SK-N-SH (cell line): ENCODE results near the gene SPIN1. TPM values are rescaled to one million over a fixed set of nuclear protein-coding genes. Genes with fewer than 3 reads are reported as not detected.

ENCODE experiments used
- CTCF ChIA-PET: fragments of 300-600, 350-600 bp; formaldehyde crosslinking; extraction: SDS; loops from one replicate; lab custom pipeline; 2021; lab: Yijun Ruan, JAX
- POLR2A ChIA-PET: fragments of 350-600 bp; sonication (Branson Sonifier 250); formaldehyde crosslinking; extraction: SDS; loops from one replicate; lab custom pipeline; 2020; ENCODE audit warnings: antibody characterized with exemption, inconsistent platforms; lab: Yijun Ruan, JAX
- DNase-seq: peaks from one replicate; pipeline ENCODE4 v3.0.0; 2012
- H2AFZ ChIP-seq: fragments of 200-600 bp; sonication (generic); 2 replicates; pipeline ENCODE4 v1.8.1; 2016; ENCODE audit warnings: antibody characterized with exemption, mild to moderate bottlenecking, low read depth
- H3F3A ChIP-seq: fragments of 200-600 bp; sonication (generic); replicated peaks from 2 replicates; pipeline ENCODE3; 2016; ENCODE audit warnings: antibody characterized with exemption, mild to moderate bottlenecking; ENCODE audit not compliant: insufficient read depth
- H3K27ac ChIP-seq, 2 experiments: fragments of 200-500 bp in 1 of 2; fragments of 200-600 bp in 1 of 2; sonication (Bioruptor generic) in 1 of 2; sonication (generic), shearing (Covaris generic) in 1 of 2; 2 replicates each; pipeline versions ENCODE4 v1.5.1 to v1.6.1; 2014 to 2016; ENCODE audit warnings: low read depth in 2 of 2, inconsistent platforms in 1 of 2, low read length in 1 of 2, mild to moderate bottlenecking in 1 of 2, mixed read lengths in 1 of 2
- H3K27me3 ChIP-seq: fragments of 200-600 bp; sonication (generic), shearing (Covaris generic); 2 replicates; pipeline ENCODE4 v1.6.1; 2016; ENCODE audit warnings: mixed run types; ENCODE audit not compliant: insufficient read depth
- H3K36me3 ChIP-seq, 2 experiments: fragments of 200-500 bp in 1 of 2; fragments of 200-600 bp in 1 of 2; sonication (Bioruptor generic) in 1 of 2; sonication (generic) in 1 of 2; replicated peaks in 1 of 2; 2 replicates each; pipeline versions ENCODE3 to v1.5.1; 2014 to 2016; ENCODE audit warnings: low read length in 1 of 2, mild to moderate bottlenecking in 1 of 2; ENCODE audit not compliant: insufficient read depth in 2 of 2, control insufficient read depth in 1 of 2
- H3K4me1 ChIP-seq, 2 experiments: fragments of 200-500 bp in 1 of 2; fragments of 200-600 bp in 1 of 2; sonication (Bioruptor generic) in 1 of 2; sonication (generic), shearing (Covaris generic) in 1 of 2; 2 replicates each; pipeline versions ENCODE4 v1.5.1 to v1.6.1; 2014 to 2016; ENCODE audit warnings: low read depth in 1 of 2, low read length in 1 of 2, mixed run types in 1 of 2; ENCODE audit not compliant: insufficient read depth in 2 of 2, control insufficient read depth in 1 of 2
- H3K4me2 ChIP-seq: fragments of 200-600 bp; sonication (generic), shearing (Covaris generic); 2 replicates; pipeline ENCODE4 v1.6.1; 2017; ENCODE audit warnings: mixed run types
- H3K4me3 ChIP-seq, 2 experiments: fragments of 200-500 bp in 1 of 2; fragments of 200-600 bp in 1 of 2; sonication (Bioruptor generic) in 1 of 2; sonication (generic), shearing (Covaris generic) in 1 of 2; 2 replicates each; pipeline versions ENCODE4 v1.5.1 to v1.8.1; 2014 to 2016; ENCODE audit warnings: low read depth in 2 of 2, inconsistent platforms in 1 of 2, low read length in 1 of 2, mild to moderate bottlenecking in 1 of 2, mixed read lengths in 1 of 2, moderate library complexity in 1 of 2
- H3K79me2 ChIP-seq: fragments of 200-600 bp; sonication (generic); 2 replicates; pipeline ENCODE4 v1.8.1; 2017; ENCODE audit warnings: mild to moderate bottlenecking; ENCODE audit not compliant: insufficient read depth
- H3K9ac ChIP-seq: fragments of 200-600 bp; sonication (generic); 2 replicates; pipeline ENCODE4 v1.6.1; 2017; ENCODE audit warnings: mixed run types
- H3K9me2 ChIP-seq: fragments of 200-600 bp; sonication (generic); 2 replicates; pipeline ENCODE4 v1.6.1; 2017; ENCODE audit warnings: mixed run types
- H3K9me3 ChIP-seq: fragments of 200-600 bp; sonication (generic); 2 replicates; pipeline ENCODE4 v1.6.1; 2017; ENCODE audit warnings: mixed run types, mild to moderate bottlenecking, moderate library complexity
- H4K20me1 ChIP-seq: fragments of 200-600 bp; sonication (generic); 2 replicates; pipeline ENCODE4 v1.6.1; 2017; ENCODE audit warnings: mild to moderate bottlenecking, mixed run types; ENCODE audit not compliant: insufficient read depth
- EZH2phosphoT487 ChIP-seq: fragments of 200-600 bp; sonication (generic); IDR thresholded peaks from 2 replicates; pipeline ENCODE4 v1.6.1; 2017; ENCODE audit warnings: low read depth, mixed run types, mild to moderate bottlenecking, antibody characterized with exemption, moderate library complexity, borderline replicate concordance
- FOSL2 ChIP-seq: IDR thresholded peaks from 2 replicates; pipeline ENCODE4 v1.4.0; 2012; ENCODE audit warnings: low read depth, mild to moderate bottlenecking, moderate library complexity, borderline replicate concordance
- FOXM1 ChIP-seq: IDR thresholded peaks from 2 replicates; pipeline ENCODE4 v1.4.0; 2012; ENCODE audit warnings: low read depth, mild to moderate bottlenecking
- GABPA ChIP-seq: IDR thresholded peaks from 2 replicates; pipeline ENCODE4 v1.4.0; 2012; ENCODE audit warnings: low read depth, mild to moderate bottlenecking
- JUND ChIP-seq: IDR thresholded peaks from 2 replicates; pipeline ENCODE4 v1.4.0; 2012
- MEF2A ChIP-seq: IDR thresholded peaks from 2 replicates; pipeline ENCODE4 v1.4.0; 2012; ENCODE audit warnings: low read depth, borderline replicate concordance
- NFIC ChIP-seq: IDR thresholded peaks from 2 replicates; pipeline ENCODE4 v1.4.0; 2012; ENCODE audit warnings: borderline replicate concordance
- POLR2AphosphoS5 ChIP-seq: IDR thresholded peaks from 2 replicates; pipeline ENCODE4 v1.6.1; 2012; ENCODE audit warnings: low read depth, low read length
- RCOR1 ChIP-seq: fragments of 150-350 bp; IDR thresholded peaks from 2 replicates; pipeline ENCODE4 v1.6.1; 2017; ENCODE audit warnings: antibody characterized with exemption, low read length
- REST ChIP-seq: IDR thresholded peaks from 2 replicates; pipeline ENCODE4 v1.6.1; 2012; ENCODE audit warnings: mild to moderate bottlenecking, low read depth, low read length, moderate library complexity
- RFX5 ChIP-seq: IDR thresholded peaks from 2 replicates; pipeline ENCODE4 v1.6.1; 2012; ENCODE audit warnings: mild to moderate bottlenecking, improper control_type of control experiment, low read length
- TAF1 ChIP-seq: IDR thresholded peaks from 2 replicates; pipeline ENCODE4 v1.6.1; 2012; ENCODE audit warnings: low read depth, mild to moderate bottlenecking, low read length, moderate library complexity, borderline replicate concordance
- TEAD4 ChIP-seq: IDR thresholded peaks from 2 replicates; pipeline ENCODE4 v1.4.0; 2012; ENCODE audit warnings: mild to moderate bottlenecking, borderline replicate concordance; ENCODE audit not compliant: insufficient read depth
- YY1 ChIP-seq: IDR thresholded peaks from 2 replicates; pipeline ENCODE4 v1.4.0; 2012; ENCODE audit warnings: low read depth, mild to moderate bottlenecking
- WGBS: methylation state at CpG from one replicate; pipeline ENCODE4 v1.1.6; 2017; ENCODE audit warnings: low lambda C conversion rate; 5-methylcytosine and 5-hydroxymethylcytosine counted together
- polyA plus RNA-seq, 3 experiments: library from polyadenylated mRNA; depleted of rRNA; stranded (reverse); fragments of >200 nt; gene quantifications; 2 replicates each; pipeline ENCODE4 v1.2.3, GENCODE V29; 2012
- TF ChIP-seq, protein P1 (sequence below): IDR thresholded peaks from 2 replicates; pipeline ENCODE4 v1.4.0; 2012; ENCODE audit warnings: low read depth, borderline replicate concordance
- TF ChIP-seq, protein P2 (sequence below): fragments of 150-350 bp; IDR thresholded peaks from 2 replicates; pipeline ENCODE4 v1.6.1; 2016; ENCODE audit warnings: mild to moderate bottlenecking, low read depth, low read length

SPIN1 gene
- polyA plus RNA-seq, 1 of the 3 experiments (the other 2 are of a cell fraction): 35.8 TPM

- H3K9me2 ChIP-seq: no peaks in the 10 kb centered on the region
- peaks cover 83% of the 10 kb centered on the region for H3K79me2 ChIP-seq
- no peak overlapping the region for H3K4me3 ChIP-seq
- H3K4me1 ChIP-seq: peaks cover 0 to 5% of the 10 kb centered on the region in 2 experiments; a peak in 1 of 4 replicates
- POLR2A ChIA-PET: no interaction called here
- DNase-seq: no peak
- H2AFZ ChIP-seq: no peak overlapping the region
- no peak for TF ChIP-seq JUND
- TF ChIP-seq, protein P1, sequence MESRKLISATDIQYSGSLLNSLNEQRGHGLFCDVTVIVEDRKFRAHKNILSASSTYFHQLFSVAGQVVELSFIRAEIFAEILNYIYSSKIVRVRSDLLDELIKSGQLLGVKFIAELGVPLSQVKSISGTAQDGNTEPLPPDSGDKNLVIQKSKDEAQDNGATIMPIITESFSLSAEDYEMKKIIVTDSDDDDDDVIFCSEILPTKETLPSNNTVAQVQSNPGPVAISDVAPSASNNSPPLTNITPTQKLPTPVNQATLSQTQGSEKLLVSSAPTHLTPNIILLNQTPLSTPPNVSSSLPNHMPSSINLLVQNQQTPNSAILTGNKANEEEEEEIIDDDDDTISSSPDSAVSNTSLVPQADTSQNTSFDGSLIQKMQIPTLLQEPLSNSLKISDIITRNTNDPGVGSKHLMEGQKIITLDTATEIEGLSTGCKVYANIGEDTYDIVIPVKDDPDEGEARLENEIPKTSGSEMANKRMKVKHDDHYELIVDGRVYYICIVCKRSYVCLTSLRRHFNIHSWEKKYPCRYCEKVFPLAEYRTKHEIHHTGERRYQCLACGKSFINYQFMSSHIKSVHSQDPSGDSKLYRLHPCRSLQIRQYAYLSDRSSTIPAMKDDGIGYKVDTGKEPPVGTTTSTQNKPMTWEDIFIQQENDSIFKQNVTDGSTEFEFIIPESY: no peak
- H3K27me3 ChIP-seq: no peaks in the 10 kb centered on the region
- H3K9me3 ChIP-seq: no peaks in the 10 kb centered on the region
- H3F3A ChIP-seq: peaks cover 24% of the 10 kb centered on the region
- no peak overlapping the region for H3K27ac ChIP-seq
- CTCF ChIA-PET: no interaction called here
- H3K36me3 ChIP-seq: peaks cover 12 to 59% of the 10 kb centered on the region in 2 experiments
- 97% methylated on average over 4 of the region's 4 CpGs for WGBS
- H3K9ac ChIP-seq: no peak overlapping the region
- peaks cover 13% of the 10 kb centered on the region for H4K20me1 ChIP-seq
- no peak overlapping the region for H3K4me2 ChIP-seq
Measured at GRCh38 chr9:88436379-88436778, 48.1 kb downstream of the SPIN1 start.

- H3K79me2 ChIP-seq: peaks cover 84% of the 10 kb centered on the region
- ChIA-PET POLR2A (no interaction called here), CTCF (interaction anchor here (0.7 kb wide), 1 partner anchor 98 kb away, joined by 3 read pairs; no protein-coding TSS in a partner anchor)
- no peaks in the 10 kb centered on the region for H3K9me3 ChIP-seq
- no peaks in the 10 kb centered on the region for H3K9me2 ChIP-seq
- no peak for DNase-seq
- TF ChIP-seq TEAD4: no peak
- TF ChIP-seq JUND: no peak
- no peak for TF ChIP-seq GABPA
- TF ChIP-seq RCOR1: no peak
- TF ChIP-seq POLR2AphosphoS5: no peak
- TF ChIP-seq, protein P2, sequence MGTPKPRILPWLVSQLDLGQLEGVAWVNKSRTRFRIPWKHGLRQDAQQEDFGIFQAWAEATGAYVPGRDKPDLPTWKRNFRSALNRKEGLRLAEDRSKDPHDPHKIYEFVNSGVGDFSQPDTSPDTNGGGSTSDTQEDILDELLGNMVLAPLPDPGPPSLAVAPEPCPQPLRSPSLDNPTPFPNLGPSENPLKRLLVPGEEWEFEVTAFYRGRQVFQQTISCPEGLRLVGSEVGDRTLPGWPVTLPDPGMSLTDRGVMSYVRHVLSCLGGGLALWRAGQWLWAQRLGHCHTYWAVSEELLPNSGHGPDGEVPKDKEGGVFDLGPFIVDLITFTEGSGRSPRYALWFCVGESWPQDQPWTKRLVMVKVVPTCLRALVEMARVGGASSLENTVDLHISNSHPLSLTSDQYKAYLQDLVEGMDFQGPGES: no peak
- TF ChIP-seq YY1: no peak
- TF ChIP-seq MEF2A: no peak
- TF ChIP-seq FOXM1: no peak
- TF ChIP-seq, protein P1: no peak
- TF ChIP-seq EZH2phosphoT487: no peak
- no peak for TF ChIP-seq RFX5
- no peak for TF ChIP-seq NFIC
- TF ChIP-seq FOSL2: no peak
- TF ChIP-seq REST: no peak
- no peak for TF ChIP-seq TAF1
- no peak overlapping the region for H2AFZ ChIP-seq
- peaks cover 12 to 61% of the 10 kb centered on the region in 2 experiments for H3K36me3 ChIP-seq
- no peak overlapping the region for H3K9ac ChIP-seq
- 96% methylated on average over 11 of the region's 13 CpGs for WGBS
- H3K27me3 ChIP-seq: no peaks in the 10 kb centered on the region
- H4K20me1 ChIP-seq: peaks cover 13% of the 10 kb centered on the region
- no peak overlapping the region for H3K4me2 ChIP-seq
- H3K27ac ChIP-seq: no peak overlapping the region
- H3K4me3 ChIP-seq: no peak overlapping the region
- H3F3A ChIP-seq: peaks cover 31% of the 10 kb centered on the region
- peaks cover 0 to 5% of the 10 kb centered on the region in 2 experiments; a peak in 1 of 4 replicates for H3K4me1 ChIP-seq
Measured at GRCh38 chr9:88437210-88438146, 49.2 kb downstream of the SPIN1 start.
